Osteocyte (in vitro differentiated cells): ENCODE data around the gene LAMC1. TPM values are rescaled to one million over a fixed set of nuclear protein-coding genes. Genes with fewer than 3 reads are reported as not detected.

Experiments
- DNase-seq: peaks from one replicate; pipeline ENCODE4 v3.0.0; 2021; ENCODE audit warnings: mixed read lengths; ENCODE audit not compliant: unreplicated experiment; ENCODE audit errors: extremely low spot score
- H3K27ac Mint-ChIP-seq: one replicate; pipeline ENCODE4 v1.8.0; 2021; ENCODE audit warnings: mild to moderate bottlenecking, mixed read lengths; ENCODE audit not compliant: unreplicated experiment
- H3K27me3 Mint-ChIP-seq: one replicate; pipeline ENCODE4 v1.8.0; 2021; ENCODE audit warnings: mixed read lengths; ENCODE audit not compliant: unreplicated experiment
- H3K36me3 Mint-ChIP-seq: one replicate; pipeline ENCODE4 v1.8.0; 2021; ENCODE audit warnings: mixed read lengths; ENCODE audit not compliant: unreplicated experiment
- H3K4me1 Mint-ChIP-seq: one replicate; pipeline ENCODE4 v1.8.0; 2021; ENCODE audit warnings: mixed read lengths; ENCODE audit not compliant: unreplicated experiment
- H3K4me3 Mint-ChIP-seq: one replicate; pipeline ENCODE4 v1.8.0; 2021; ENCODE audit warnings: mild to moderate bottlenecking, moderate library complexity, mixed read lengths; ENCODE audit not compliant: unreplicated experiment
- H3K9me3 Mint-ChIP-seq: one replicate; pipeline ENCODE4 v1.8.0; 2021; ENCODE audit warnings: mixed read lengths; ENCODE audit not compliant: unreplicated experiment
- total RNA-seq: library from RNA; stranded (reverse); gene quantifications from 2 replicates; pipeline ENCODE4 v1.2.1, GENCODE V29; 2021
- TF ChIP-seq, protein P1 (sequence below): fragments of 200-600 bp; sonication (generic); IDR thresholded peaks from 2 replicates; pipeline ENCODE4 v1.5.0; 2021; ENCODE audit warnings: antibody characterized with exemption, mild to moderate bottlenecking, moderate library complexity

LAMC1 gene
- total RNA-seq, 1 donor from 2014 or later: 384 TPM

GRCh38 chr1:183094351-183094750, 71.1 kb downstream of the LAMC1 start:
- no peaks in the 10 kb centered on the region for H3K9me3 Mint-ChIP-seq
- peak overlapping the region; percentile 72 for H3K27ac Mint-ChIP-seq
- TF ChIP-seq, protein P1, sequence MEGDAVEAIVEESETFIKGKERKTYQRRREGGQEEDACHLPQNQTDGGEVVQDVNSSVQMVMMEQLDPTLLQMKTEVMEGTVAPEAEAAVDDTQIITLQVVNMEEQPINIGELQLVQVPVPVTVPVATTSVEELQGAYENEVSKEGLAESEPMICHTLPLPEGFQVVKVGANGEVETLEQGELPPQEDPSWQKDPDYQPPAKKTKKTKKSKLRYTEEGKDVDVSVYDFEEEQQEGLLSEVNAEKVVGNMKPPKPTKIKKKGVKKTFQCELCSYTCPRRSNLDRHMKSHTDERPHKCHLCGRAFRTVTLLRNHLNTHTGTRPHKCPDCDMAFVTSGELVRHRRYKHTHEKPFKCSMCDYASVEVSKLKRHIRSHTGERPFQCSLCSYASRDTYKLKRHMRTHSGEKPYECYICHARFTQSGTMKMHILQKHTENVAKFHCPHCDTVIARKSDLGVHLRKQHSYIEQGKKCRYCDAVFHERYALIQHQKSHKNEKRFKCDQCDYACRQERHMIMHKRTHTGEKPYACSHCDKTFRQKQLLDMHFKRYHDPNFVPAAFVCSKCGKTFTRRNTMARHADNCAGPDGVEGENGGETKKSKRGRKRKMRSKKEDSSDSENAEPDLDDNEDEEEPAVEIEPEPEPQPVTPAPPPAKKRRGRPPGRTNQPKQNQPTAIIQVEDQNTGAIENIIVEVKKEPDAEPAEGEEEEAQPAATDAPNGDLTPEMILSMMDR: no peak
- peaks cover 54% of the 10 kb centered on the region for H3K4me1 Mint-ChIP-seq
- H3K27me3 Mint-ChIP-seq: no peaks in the 10 kb centered on the region
- H3K4me3 Mint-ChIP-seq: no peak overlapping the region
- H3K36me3 Mint-ChIP-seq: peaks cover 2% of the 10 kb centered on the region
- no peak for DNase-seq

DNA sequence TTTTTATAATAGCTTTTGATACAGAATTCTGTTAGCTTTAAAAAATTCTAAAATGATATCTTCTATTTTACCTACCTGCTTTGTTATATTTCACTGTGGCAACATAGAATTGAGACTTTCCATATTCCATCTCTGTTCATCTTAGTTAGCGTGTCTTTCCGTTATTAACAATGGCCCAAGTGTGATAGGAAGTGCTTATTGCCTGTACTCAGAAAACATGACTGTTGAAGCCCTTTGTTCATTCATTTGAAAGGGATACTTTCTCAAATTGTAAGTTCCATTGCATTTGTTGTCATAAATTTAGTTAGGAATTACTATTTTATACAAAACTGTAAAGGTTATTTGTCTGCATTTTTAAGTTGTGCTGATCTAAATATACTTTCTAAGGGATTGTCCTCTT, 73.1 kb downstream of the LAMC1 start:
- Mint-ChIP-seq H3K27me3 (no peaks in the 10 kb centered on the region), H3K36me3 (peaks cover 2% of the 10 kb centered on the region), H3K4me1 (peaks cover 36% of the 10 kb centered on the region), H3K9me3 (no peaks in the 10 kb centered on the region), H3K4me3 (no peak overlapping the region), H3K27ac (peak overlapping the region; percentile 16)
- DNase-seq: no peak
- TF ChIP-seq, protein P1: no peak

GRCh38 chr1:183096894-183097293, 73.7 kb downstream of the LAMC1 start:
- no peak overlapping the region for H3K27ac Mint-ChIP-seq
- H3K36me3 Mint-ChIP-seq: peaks cover 2% of the 10 kb centered on the region
- no peaks in the 10 kb centered on the region for H3K27me3 Mint-ChIP-seq
- no peak for DNase-seq
- H3K4me3 Mint-ChIP-seq: no peak overlapping the region
- H3K4me1 Mint-ChIP-seq: peaks cover 35% of the 10 kb centered on the region
- H3K9me3 Mint-ChIP-seq: no peaks in the 10 kb centered on the region
- TF ChIP-seq, protein P1: no peak

- Mint-ChIP-seq H3K4me1 (peaks cover 35% of the 10 kb centered on the region), H3K36me3 (no peaks in the 10 kb centered on the region), H3K27me3 (no peaks in the 10 kb centered on the region), H3K27ac (no peak overlapping the region), H3K9me3 (no peaks in the 10 kb centered on the region), H3K4me3 (no peak overlapping the region)
- TF ChIP-seq, protein P1: no peak
- no peak for DNase-seq
Measured at GRCh38 chr1:183097438-183098051, 74.3 kb downstream of the LAMC1 start.

DNA sequence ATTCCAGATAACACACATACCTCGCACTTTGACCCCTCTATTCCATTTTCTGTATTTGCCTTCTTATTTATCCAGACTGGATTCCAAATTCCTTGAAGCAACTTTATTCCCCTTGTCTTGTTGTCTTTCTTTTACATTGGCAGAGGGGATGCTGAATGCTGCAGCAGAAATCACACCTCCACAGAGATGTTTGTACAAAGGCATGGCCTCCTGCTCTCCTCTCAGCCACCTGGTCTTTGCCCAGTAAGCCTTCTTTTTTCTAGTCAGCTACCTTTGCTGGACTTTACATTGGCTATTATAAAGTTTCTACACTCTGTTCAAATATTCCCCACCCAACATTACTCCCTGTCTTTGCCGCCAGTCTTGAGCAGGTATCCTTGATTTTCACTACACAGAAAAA, 75.1 kb downstream of the LAMC1 start:
- TF ChIP-seq, protein P1: no peak
- H3K27ac Mint-ChIP-seq: no peak overlapping the region
- no peak overlapping the region for H3K4me3 Mint-ChIP-seq
- no peaks in the 10 kb centered on the region for H3K9me3 Mint-ChIP-seq
- H3K36me3 Mint-ChIP-seq: peaks cover 4% of the 10 kb centered on the region
- H3K27me3 Mint-ChIP-seq: no peaks in the 10 kb centered on the region
- DNase-seq: no peak
- peaks cover 28% of the 10 kb centered on the region for H3K4me1 Mint-ChIP-seq
